OCI-LY7 (cell line): ENCODE results near the gene IZUMO1. TPM values are rescaled to one million over a fixed set of nuclear protein-coding genes. Genes with fewer than 3 reads are reported as not detected.
"Not testable (repeated sequence)": the region's sequence is repeated elsewhere in the genome, so short reads cannot be mapped to it uniquely, and the experiment has no call there.

Experiments
- BruUV-seq: library from RNA; stranded (reverse); fragments of 400-500 nt; replicated peaks from 2 replicates; lab custom pipeline; 2021; lab: Mats Ljungman, UMichigan
- CTCF ChIA-PET: fragments of 300-600 bp; sonication (Branson Sonifier 250); formaldehyde crosslinking; loops from one replicate; lab custom pipeline; 2022; ENCODE audit warnings: antibody characterized with exemption; ENCODE audit not compliant: unreplicated experiment; lab: Charles Lee
- POLR2A ChIA-PET: fragments of 300-600 bp; sonication (Branson Sonifier 250); formaldehyde crosslinking; loops from one replicate; lab custom pipeline; 2022; ENCODE audit warnings: antibody characterized with exemption; lab: Charles Lee
- DNase-seq: peaks from one replicate; pipeline ENCODE4 v3.0.0-alpha.2; 2015; ENCODE audit warnings: low spot score
- H2AFZ ChIP-seq: fragments of 200-600 bp; sonication (generic), shearing (Covaris generic); 2 replicates; pipeline ENCODE4 v1.6.1; 2014; ENCODE audit warnings: mild to moderate bottlenecking, antibody characterized with exemption, low read length, moderate library complexity
- H3K27ac ChIP-seq: fragments of 200-600 bp; sonication (generic); 2 replicates; pipeline ENCODE4 v1.5.1; 2014; ENCODE audit warnings: mixed run types, low read depth, mild to moderate bottlenecking, moderate library complexity, low read length, inconsistent platforms; ENCODE audit not compliant: poor library complexity, severe bottlenecking
- H3K36me3 ChIP-seq: fragments of 200-600 bp; sonication (generic); 2 replicates; pipeline ENCODE4 v1.6.1; 2014; ENCODE audit warnings: mild to moderate bottlenecking, antibody characterized with exemption, low read length, moderate library complexity, mixed read lengths; ENCODE audit not compliant: insufficient read depth
- H3K4me1 ChIP-seq: fragments of 200-600 bp; sonication (generic); 2 replicates; pipeline ENCODE4 v1.5.1; 2014; ENCODE audit warnings: mild to moderate bottlenecking, low read length; ENCODE audit not compliant: insufficient read depth, poor library complexity, severe bottlenecking
- H3K4me2 ChIP-seq: fragments of 200-600 bp; sonication (generic); 2 replicates; pipeline ENCODE4 v1.6.1; 2014; ENCODE audit warnings: mild to moderate bottlenecking, low read length
- H3K4me3 ChIP-seq: fragments of 200-600 bp; sonication (generic); 2 replicates; pipeline ENCODE4 v1.5.1; 2014; ENCODE audit warnings: mild to moderate bottlenecking, low read depth, low read length; ENCODE audit not compliant: poor library complexity, severe bottlenecking
- H3K79me2 ChIP-seq: fragments of 200-600 bp; sonication (generic); 2 replicates; pipeline ENCODE4 v1.6.1; 2016; ENCODE audit warnings: low read depth, mild to moderate bottlenecking, low read length, moderate library complexity, mixed read lengths; ENCODE audit not compliant: insufficient read depth
- H3K9me2 ChIP-seq: fragments of 200-600 bp; sonication (generic); 2 replicates; pipeline ENCODE4 v1.6.1; 2016; ENCODE audit warnings: mild to moderate bottlenecking, low read length, mixed read lengths; ENCODE audit not compliant: insufficient read depth
- H3K9me3 ChIP-seq: fragments of 200-600 bp; sonication (generic); 2 replicates; pipeline ENCODE4 v1.6.1; 2014; ENCODE audit warnings: mild to moderate bottlenecking, mixed run types, low read length, mixed read lengths
- H4K20me1 ChIP-seq: fragments of 200-600 bp; sonication (generic); 2 replicates; pipeline ENCODE4 v1.6.1; 2014; ENCODE audit warnings: mild to moderate bottlenecking, antibody characterized with exemption, low read length, moderate library complexity, mixed read lengths; ENCODE audit not compliant: insufficient read depth
- CTCF ChIP-seq: fragments of 200-600 bp; sonication (generic); conservative IDR thresholded peaks from 2 replicates; pipeline ENCODE4 v1.5.1; 2014; ENCODE audit warnings: mild to moderate bottlenecking, antibody characterized with exemption, low read length, moderate library complexity, mixed read lengths
- EZH2phosphoT487 ChIP-seq: fragments of 200-600 bp; sonication (generic); IDR thresholded peaks from 2 replicates; pipeline ENCODE4 v1.6.1; 2018; ENCODE audit warnings: low read depth, borderline replicate concordance, mild to moderate bottlenecking, mixed run types, antibody characterized with exemption, low read length, moderate library complexity, mixed read lengths
- intact Hi-C: fragments of 100-400 bp; cut with micrococcal nuclease; formaldehyde crosslinking; loops from one replicate; pipeline ENCODE4 v1.10.0; 2022; ENCODE audit not compliant: unreplicated experiment
- total RNA-seq, 2 experiments: library from RNA; depleted of rRNA in 1 of 2; stranded (reverse); fragments of >200 nt in 1 of 2; shearing (Covaris generic) in 1 of 2; gene quantifications; 2 replicates each; pipeline ENCODE4 v1.2.3, GENCODE V29; 2014 to 2022

IZUMO1 gene
- total RNA-seq, 2 experiments from 2014 or later = not detected

- Histone ChIP-seq H3K4me2 (peak overlapping the region; percentile 65), H3K4me3 (peak overlapping the region; percentile 68), H3K27ac (no peak overlapping the region)
Measured at GRCh38 chr19:48795055-48795684, 48.5 kb upstream of the IZUMO1 start.

DNA sequence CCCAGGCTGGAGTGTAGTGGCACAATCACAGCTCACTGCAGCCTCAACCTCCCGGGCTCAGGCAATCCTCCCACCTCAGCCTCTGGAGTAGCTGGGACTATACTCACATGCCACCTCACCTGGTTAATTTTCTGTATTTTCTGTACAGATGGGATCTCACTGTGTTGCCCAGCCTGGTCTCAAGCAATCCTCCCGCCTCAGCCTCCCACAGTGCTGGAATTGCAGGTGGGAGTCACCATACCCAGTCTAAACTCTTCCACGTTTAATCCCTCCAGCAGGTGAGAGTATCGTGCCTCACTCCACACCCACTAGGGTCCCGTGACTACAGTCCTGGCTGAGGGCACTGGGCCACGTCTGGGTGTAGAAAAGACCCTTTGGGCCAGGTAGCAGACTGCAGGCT is 47.6 kb upstream of the IZUMO1 start:
- H3K36me3 ChIP-seq = no peaks in the 10 kb centered on the region
- H3K79me2 ChIP-seq = no peaks in the 10 kb centered on the region
- no peaks in the 10 kb centered on the region for H4K20me1 ChIP-seq
- no peak overlapping the region for H3K4me2 ChIP-seq
- H3K4me1 ChIP-seq = peaks cover 5% of the 10 kb centered on the region
- ChIA-PET POLR2A (no interaction called here), CTCF (no interaction called here)
- intact Hi-C loops = loop anchor here (2.0 kb wide), 1 partner anchor 177 kb away; no protein-coding TSS in a partner anchor
- TF ChIP-seq EZH2phosphoT487 = no peak
- TF ChIP-seq CTCF = no peak
- no peak overlapping the region for H2AFZ ChIP-seq
- no peak for DNase-seq
- no peak overlapping the region for H3K27ac ChIP-seq
- H3K9me3 ChIP-seq = no peaks in the 10 kb centered on the region
- BruUV-seq = no TSS peak
- H3K4me3 ChIP-seq = no peak overlapping the region
- no peaks in the 10 kb centered on the region for H3K9me2 ChIP-seq

More at GRCh38 chr19:48795055-48795684, 48.5 kb upstream of the IZUMO1 start:
- no peaks in the 10 kb centered on the region for H3K79me2 ChIP-seq
- CTCF ChIA-PET = interaction anchor here (0.6 to 1.1 kb wide), 3 partner anchors 16 to 174 kb away, joined by 3 to 5 read pairs (median 4); no protein-coding TSS in a partner anchor
- no peaks in the 10 kb centered on the region for H4K20me1 ChIP-seq
- H3K9me2 ChIP-seq = no peaks in the 10 kb centered on the region
- POLR2A ChIA-PET = interaction anchor here (0.5 to 1.5 kb wide), 3 partner anchors 41 to 236 kb away, joined by 3 to 6 read pairs (median 5); partner anchors contain the start of genes CGB2 and HSD17B14
- peak; percentile 93 for DNase-seq
- H3K36me3 ChIP-seq = no peaks in the 10 kb centered on the region
- peak overlapping the region; percentile 28; the same call in 1 of the 2 replicates for H2AFZ ChIP-seq
- no TSS peak for BruUV-seq
- H3K9me3 ChIP-seq = no peaks in the 10 kb centered on the region
- TF ChIP-seq EZH2phosphoT487 (no peak), CTCF (peak; percentile 99)
- H3K4me1 ChIP-seq = peaks cover 5% of the 10 kb centered on the region
- intact Hi-C loops = loop anchor here (1.0 to 2.0 kb wide), 2 partner anchors 40 to 176 kb away; no protein-coding TSS in a partner anchor

- no peak overlapping the region for H2AFZ ChIP-seq
- H3K4me1 ChIP-seq = peaks cover 5% of the 10 kb centered on the region
- TF ChIP-seq CTCF = no peak
- no peak for TF ChIP-seq EZH2phosphoT487
- DNase-seq = no peak
- intact Hi-C loops = no loop called here
- H3K36me3 ChIP-seq = no peaks in the 10 kb centered on the region
- ChIA-PET CTCF (no interaction called here), POLR2A (no interaction called here)
- no peak overlapping the region for H3K27ac ChIP-seq
- no peaks in the 10 kb centered on the region for H3K9me2 ChIP-seq
- no peak overlapping the region for H3K4me2 ChIP-seq
- H4K20me1 ChIP-seq = no peaks in the 10 kb centered on the region
- H3K4me3 ChIP-seq = no peak overlapping the region
- no peaks in the 10 kb centered on the region for H3K79me2 ChIP-seq
- no peaks in the 10 kb centered on the region for H3K9me3 ChIP-seq
- no TSS peak for BruUV-seq
Measured at GRCh38 chr19:48793271-48793670, 46.6 kb upstream of the IZUMO1 start.

GRCh38 chr19:48787331-48787730 is 40.6 kb upstream of the IZUMO1 start:
- H3K9me2 ChIP-seq, H3K9me3 ChIP-seq, DNase-seq, H4K20me1 ChIP-seq, H3K79me2 ChIP-seq, H3K27ac ChIP-seq, POLR2A ChIA-PET, intact Hi-C loops, H3K4me1 ChIP-seq, BruUV-seq, H3K4me2 ChIP-seq, H3K36me3 ChIP-seq, H3K4me3 ChIP-seq: not testable (repeated sequence)
- CTCF ChIA-PET = interaction anchor here (1.6 kb wide), 1 partner anchor 183 kb away, joined by 4 read pairs; no protein-coding TSS in a partner anchor
- peak overlapping the region; percentile 72; the same call in 1 of the 2 replicates for H2AFZ ChIP-seq
